ENCODE results near the gene CCRL2. TPM values are rescaled to one million over a fixed set of nuclear protein-coding genes. Genes with fewer than 3 reads are reported as not detected.

Gene CCRL2
- total and polyA plus RNA-seq, 2 of the 8 experiments (the other 6 are each of a cell fraction or from before 2014, with no cell fraction given), result not detected

GRCh38 chr3:46369151-46369550 is 37.9 kb upstream of the CCRL2 start:
- no peak overlapping the region for H3K9ac ChIP-seq (replicated peaks in 1 of 4; ENCODE audit: extremely low read depth in 1 of 4, low read depth in 3 of 4, low read length in 3 of 4)
- no peak overlapping the region for H2BK15ac ChIP-seq (ENCODE audit: low read length)
- no peak overlapping the region for H4K5ac ChIP-seq (ENCODE audit: insufficient read length, low read depth, low read length)
- no peak overlapping the region for H3K18ac ChIP-seq (ENCODE audit: extremely low read depth, low read length)
- no peak overlapping the region for H3K4me3 ChIP-seq (ENCODE audit: extremely low read depth in 1 of 4, insufficient read depth in 2 of 4, low read depth in 3 of 4, low read length in 4 of 4)
- H3K23ac ChIP-seq (ENCODE audit: insufficient read length), result no peak overlapping the region
- no peak overlapping the region for H3K4ac ChIP-seq (replicated peaks; ENCODE audit: insufficient read length, low read depth, low read length)
- no peak overlapping the region for H2BK12ac ChIP-seq (ENCODE audit: low read depth, low read length)
- no peaks in the 10 kb centered on the region for H3K79me2 ChIP-seq (ENCODE audit: control insufficient read depth in 1 of 2, insufficient read depth in 2 of 2, low read length in 2 of 2)
- H2AK5ac ChIP-seq (ENCODE audit: low read depth, low read length), result no peak overlapping the region
- no peak overlapping the region for H4K8ac ChIP-seq (ENCODE audit: extremely low read depth, insufficient read depth, low read length)
- FAIRE-seq, result no peak
- POLR2A ChIA-PET (ENCODE audit: partially characterized antibody), result no interaction called here
- DNase-seq (ENCODE audit: low read depth in 1 of 2, low spot score in 2 of 2), result no peak
- H3K23me2 ChIP-seq (ENCODE audit: low read depth, low read length), result no peaks in the 10 kb centered on the region
- H3K56ac ChIP-seq (replicated peaks; ENCODE audit: insufficient read length, low read depth, low read length), result no peak overlapping the region
- CTCF ChIA-PET (ENCODE audit: partially characterized antibody), result interaction anchor here (0.6 to 12.9 kb wide), 34 partner anchors 9 to 494 kb away, joined by 3 to 164 read pairs (median 4); partner anchors contain the start of genes CCR1 and CCRL2
- no peak overlapping the region for H2BK20ac ChIP-seq (ENCODE audit: low read length)
- H4K91ac ChIP-seq (replicated peaks; ENCODE audit: insufficient read length, low read length), result no peak overlapping the region
- H2BK5ac ChIP-seq (ENCODE audit: low read depth, low read length), result no peak overlapping the region
- TF ChIP-seq EZH2 (IDR thresholded peaks at IDR 0.05; ENCODE audit: low read depth, low read length, severe bottlenecking) (no peak), EGR1 (IDR thresholded peaks at IDR 0.05; ENCODE audit: borderline replicate concordance, low read depth, low read length) (no peak), NANOG (IDR thresholded peaks at IDR 0.05; ENCODE audit: insufficient read depth, low read depth, low read length, poor library complexity, severe bottlenecking) (no peak), SUZ12 (IDR thresholded peaks at IDR 0.05; ENCODE audit: low read length) (no peak), ATF3 (IDR thresholded peaks at IDR 0.05; ENCODE audit: insufficient read depth, low read depth, low read length) (no peak)
- H2AFZ ChIP-seq (ENCODE audit: low read length), result no peak overlapping the region
- H3K27ac ChIP-seq (ENCODE audit: low read depth, low read length), result no peak overlapping the region
- no peaks in the 10 kb centered on the region for H3K9me3 ChIP-seq (ENCODE audit: insufficient read depth in 2 of 2, low read depth in 1 of 2, low read length in 1 of 2)
- no peaks in the 10 kb centered on the region for H3K79me1 ChIP-seq (ENCODE audit: low read depth, low read length)
- H3K14ac ChIP-seq (ENCODE audit: insufficient read length), result no peak overlapping the region
- H3K36me3 ChIP-seq (ENCODE audit: control insufficient read depth in 2 of 4, insufficient read depth in 4 of 4, low read length in 3 of 4), result no peaks in the 10 kb centered on the region
- no peak overlapping the region for H2BK120ac ChIP-seq (replicated peaks; ENCODE audit: low read depth, low read length)
- 79% methylated on average over 4 of the region's 4 CpGs; no CpG with 5 or more reads in 1 of the 2 experiments for WGBS, 2 experiments (ENCODE audit: extremely low coverage in 1 of 2, insufficient coverage in 1 of 2, insufficient read length in 1 of 2, insufficient replicate concordance in 2 of 2, low coverage in 1 of 2, low lambda C conversion rate in 2 of 2, missing lambda C conversion rate in 1 of 2)
- H3K4me1 ChIP-seq (replicated peaks in 1 of 4; ENCODE audit: control insufficient read depth in 3 of 4, insufficient read depth in 4 of 4, low read length in 3 of 4), result no peaks in the 10 kb centered on the region
- H3K4me2 ChIP-seq (ENCODE audit: insufficient read depth in 1 of 2, low read depth in 2 of 2, low read length in 2 of 2), result no peak overlapping the region
- no peaks in the 10 kb centered on the region for H4K20me1 ChIP-seq (replicated peaks in 1 of 2; ENCODE audit: control insufficient read depth in 1 of 2, insufficient read depth in 2 of 2, low read length in 2 of 2)
- peaks cover 0 to 5% (median 0%) of the 10 kb centered on the region in 4 experiments; a peak in 1 of 7 replicates for H3K27me3 ChIP-seq (replicated peaks in 1 of 4; ENCODE audit: control insufficient read depth in 3 of 4, extremely low read depth in 1 of 4, insufficient read depth in 3 of 4, low read length in 3 of 4)

Measured in H1 (cell line).